Neural cell (in vitro differentiated cells): ENCODE data around the gene DCBLD2. TPM values are rescaled to one million over a fixed set of nuclear protein-coding genes. Genes with fewer than 3 reads are reported as not detected.

Source experiments
- H2AFZ ChIP-seq: fragments of 200-600, 300-800 bp; sonication (generic), shearing (Covaris generic); 2 replicates; pipeline ENCODE4 v1.6.0; 2014; ENCODE audit warnings: low read depth, mild to moderate bottlenecking, antibody characterized with exemption, low read length, moderate library complexity
- H3F3A ChIP-seq: fragments of 200-600 bp; shearing (Covaris generic); 2 replicates; pipeline ENCODE4 v1.6.1; 2016; ENCODE audit warnings: mild to moderate bottlenecking, moderate library complexity, mixed read lengths, antibody characterized with exemption, low read length; ENCODE audit not compliant: insufficient read depth, poor library complexity, severe bottlenecking
- H3K27ac ChIP-seq: fragments of 200-600, 300-800 bp; sonication (generic), shearing (Covaris generic); 2 replicates; pipeline ENCODE4 v1.5.1; 2014; ENCODE audit warnings: mild to moderate bottlenecking, low read length, moderate library complexity
- H3K27me3 ChIP-seq: fragments of 300-800, 200-600 bp; sonication (generic), shearing (Covaris generic); 2 replicates; pipeline ENCODE4 v1.6.0; 2014; ENCODE audit warnings: mild to moderate bottlenecking, low read depth, low read length, moderate library complexity; ENCODE audit not compliant: insufficient read depth
- H3K36me3 ChIP-seq: fragments of 300-800, 200-600 bp; sonication (generic), shearing (Covaris generic); 2 replicates; pipeline ENCODE4 v1.5.1; 2014; ENCODE audit warnings: mild to moderate bottlenecking, antibody characterized with exemption, low read length, moderate library complexity; ENCODE audit not compliant: insufficient read depth
- H3K4me2 ChIP-seq: fragments of 300-800, 200-600 bp; sonication (generic), shearing (Covaris generic); 2 replicates; pipeline ENCODE4 v1.6.0; 2014; ENCODE audit warnings: mild to moderate bottlenecking, low read length
- H3K4me3 ChIP-seq: fragments of 300-800, 200-600 bp; sonication (generic), shearing (Covaris generic); 2 replicates; pipeline ENCODE4 v1.5.1; 2014; ENCODE audit warnings: mild to moderate bottlenecking, low read length, moderate library complexity
- H3K79me2 ChIP-seq: fragments of 200-600 bp; shearing (Covaris generic); replicated peaks from 2 replicates; pipeline ENCODE4 v1.6.0; 2014; ENCODE audit warnings: mild to moderate bottlenecking, low read length, moderate library complexity; ENCODE audit not compliant: insufficient read depth
- H3K9ac ChIP-seq: fragments of 300-800, 200-600 bp; sonication (generic), shearing (Covaris generic); 2 replicates; pipeline ENCODE4 v1.6.1; 2016; ENCODE audit warnings: mild to moderate bottlenecking, low read length, mixed read lengths
- H3K9me2 ChIP-seq: fragments of 200-600 bp; shearing (Covaris generic); 2 replicates; pipeline ENCODE4 v1.6.1; 2016; ENCODE audit warnings: mild to moderate bottlenecking, low read length, mixed read lengths; ENCODE audit not compliant: insufficient read depth
- H3K9me3 ChIP-seq: fragments of 200-600, 300-800 bp; sonication (generic), shearing (Covaris generic); 2 replicates; pipeline ENCODE4 v1.6.1; 2016; ENCODE audit warnings: mild to moderate bottlenecking, mixed run types, low read length, moderate library complexity, mixed read lengths
- H4K20me1 ChIP-seq: fragments of 200-600 bp; shearing (Covaris generic); 2 replicates; pipeline ENCODE4 v1.6.1; 2016; ENCODE audit warnings: mild to moderate bottlenecking, mixed run types; ENCODE audit not compliant: insufficient read depth
- EP300 ChIP-seq: fragments of 450-650 bp; conservative IDR thresholded peaks from 2 replicates; pipeline ENCODE4 v1.6.1; 2014; ENCODE audit warnings: antibody characterized with exemption, mild to moderate bottlenecking, moderate library complexity; ENCODE audit not compliant: poor library complexity, severe bottlenecking
- EZH2 ChIP-seq: fragments of 200-600, 300-800 bp; shearing (Covaris generic), sonication (generic); IDR thresholded peaks from 2 replicates; pipeline ENCODE4 v1.6.1; 2014; ENCODE audit warnings: antibody characterized with exemption, low read length, borderline replicate concordance, mild to moderate bottlenecking; ENCODE audit not compliant: insufficient read depth, poor library complexity, severe bottlenecking
- MXI1 ChIP-seq: fragments of 450-650 bp; conservative IDR thresholded peaks from 2 replicates; pipeline ENCODE4 v1.6.1; 2014; ENCODE audit warnings: antibody characterized with exemption, mild to moderate bottlenecking; ENCODE audit not compliant: poor library complexity, severe bottlenecking
- POLR2AphosphoS5 ChIP-seq: IDR thresholded peaks from 2 replicates; pipeline ENCODE4 v1.6.1; 2012
- RAD21 ChIP-seq: fragments of 450-650 bp; conservative IDR thresholded peaks from 2 replicates; pipeline ENCODE4 v1.6.1; 2014; ENCODE audit warnings: antibody characterized with exemption, mild to moderate bottlenecking, moderate library complexity
- SMC3 ChIP-seq: fragments of 450-650 bp; conservative IDR thresholded peaks from 2 replicates; pipeline ENCODE4 v1.6.1; 2014; ENCODE audit warnings: antibody characterized with exemption, mild to moderate bottlenecking, moderate library complexity; ENCODE audit not compliant: poor library complexity
- TAF1 ChIP-seq: IDR thresholded peaks from 2 replicates; pipeline ENCODE4 v1.6.1; 2012; ENCODE audit warnings: low read depth
- polyA plus RNA-seq: library from polyadenylated mRNA; depleted of rRNA; stranded (reverse); fragments of >200 nt; gene quantifications from 2 replicates; pipeline ENCODE4 v1.2.3, GENCODE V29; 2014
- TF ChIP-seq, protein P1 (sequence below): fragments of 450-650 bp; IDR thresholded peaks from 2 replicates; pipeline ENCODE4 v1.5.1; 2014; ENCODE audit warnings: antibody characterized with exemption, mild to moderate bottlenecking, moderate library complexity; ENCODE audit not compliant: poor library complexity, severe bottlenecking
- TF ChIP-seq, protein P2 (sequence below): IDR thresholded peaks from 2 replicates; pipeline ENCODE4 v1.6.1; 2012; ENCODE audit warnings: borderline replicate concordance

DCBLD2 gene
- polyA plus RNA-seq, 1 donor from 2014 or later = 69.0 TPM

DNA sequence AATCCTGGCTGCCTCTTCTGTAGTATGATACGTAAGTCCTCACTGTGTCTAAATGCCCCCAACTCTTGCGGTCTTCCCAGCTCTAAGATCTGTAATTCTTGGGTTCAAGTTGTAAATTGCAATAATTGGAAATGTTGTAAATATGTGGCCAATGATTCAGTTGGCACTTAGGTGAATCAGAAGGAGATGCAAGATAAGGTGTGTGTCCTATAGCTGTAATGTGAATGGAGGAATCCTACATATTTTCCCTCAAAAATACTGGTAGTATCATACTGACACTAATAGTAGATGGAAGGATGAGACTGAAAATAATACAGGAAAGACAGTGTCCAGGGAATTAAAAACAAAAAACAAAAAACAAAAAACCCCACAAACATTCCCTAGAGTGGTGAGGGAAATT is 141.9 kb downstream of the DCBLD2 start:
- Histone ChIP-seq H3K4me3 (no peak overlapping the region), H3K27ac (no peak overlapping the region), H3K9ac (no peak overlapping the region), H3K27me3 (no peaks in the 10 kb centered on the region), H3K9me2 (no peaks in the 10 kb centered on the region), H4K20me1 (no peaks in the 10 kb centered on the region), H3F3A (no peaks in the 10 kb centered on the region), H3K9me3 (no peaks in the 10 kb centered on the region), H3K79me2 (no peaks in the 10 kb centered on the region), H3K36me3 (no peaks in the 10 kb centered on the region), H3K4me2 (no peak overlapping the region), H2AFZ (no peak overlapping the region)
- TF ChIP-seq, protein P1, sequence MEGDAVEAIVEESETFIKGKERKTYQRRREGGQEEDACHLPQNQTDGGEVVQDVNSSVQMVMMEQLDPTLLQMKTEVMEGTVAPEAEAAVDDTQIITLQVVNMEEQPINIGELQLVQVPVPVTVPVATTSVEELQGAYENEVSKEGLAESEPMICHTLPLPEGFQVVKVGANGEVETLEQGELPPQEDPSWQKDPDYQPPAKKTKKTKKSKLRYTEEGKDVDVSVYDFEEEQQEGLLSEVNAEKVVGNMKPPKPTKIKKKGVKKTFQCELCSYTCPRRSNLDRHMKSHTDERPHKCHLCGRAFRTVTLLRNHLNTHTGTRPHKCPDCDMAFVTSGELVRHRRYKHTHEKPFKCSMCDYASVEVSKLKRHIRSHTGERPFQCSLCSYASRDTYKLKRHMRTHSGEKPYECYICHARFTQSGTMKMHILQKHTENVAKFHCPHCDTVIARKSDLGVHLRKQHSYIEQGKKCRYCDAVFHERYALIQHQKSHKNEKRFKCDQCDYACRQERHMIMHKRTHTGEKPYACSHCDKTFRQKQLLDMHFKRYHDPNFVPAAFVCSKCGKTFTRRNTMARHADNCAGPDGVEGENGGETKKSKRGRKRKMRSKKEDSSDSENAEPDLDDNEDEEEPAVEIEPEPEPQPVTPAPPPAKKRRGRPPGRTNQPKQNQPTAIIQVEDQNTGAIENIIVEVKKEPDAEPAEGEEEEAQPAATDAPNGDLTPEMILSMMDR = no peak
- TF ChIP-seq SMC3 (no peak), POLR2AphosphoS5 (no peak), MXI1 (no peak), TAF1 (no peak), EZH2 (no peak), EP300 (no peak), RAD21 (no peak)
- TF ChIP-seq, protein P2, sequence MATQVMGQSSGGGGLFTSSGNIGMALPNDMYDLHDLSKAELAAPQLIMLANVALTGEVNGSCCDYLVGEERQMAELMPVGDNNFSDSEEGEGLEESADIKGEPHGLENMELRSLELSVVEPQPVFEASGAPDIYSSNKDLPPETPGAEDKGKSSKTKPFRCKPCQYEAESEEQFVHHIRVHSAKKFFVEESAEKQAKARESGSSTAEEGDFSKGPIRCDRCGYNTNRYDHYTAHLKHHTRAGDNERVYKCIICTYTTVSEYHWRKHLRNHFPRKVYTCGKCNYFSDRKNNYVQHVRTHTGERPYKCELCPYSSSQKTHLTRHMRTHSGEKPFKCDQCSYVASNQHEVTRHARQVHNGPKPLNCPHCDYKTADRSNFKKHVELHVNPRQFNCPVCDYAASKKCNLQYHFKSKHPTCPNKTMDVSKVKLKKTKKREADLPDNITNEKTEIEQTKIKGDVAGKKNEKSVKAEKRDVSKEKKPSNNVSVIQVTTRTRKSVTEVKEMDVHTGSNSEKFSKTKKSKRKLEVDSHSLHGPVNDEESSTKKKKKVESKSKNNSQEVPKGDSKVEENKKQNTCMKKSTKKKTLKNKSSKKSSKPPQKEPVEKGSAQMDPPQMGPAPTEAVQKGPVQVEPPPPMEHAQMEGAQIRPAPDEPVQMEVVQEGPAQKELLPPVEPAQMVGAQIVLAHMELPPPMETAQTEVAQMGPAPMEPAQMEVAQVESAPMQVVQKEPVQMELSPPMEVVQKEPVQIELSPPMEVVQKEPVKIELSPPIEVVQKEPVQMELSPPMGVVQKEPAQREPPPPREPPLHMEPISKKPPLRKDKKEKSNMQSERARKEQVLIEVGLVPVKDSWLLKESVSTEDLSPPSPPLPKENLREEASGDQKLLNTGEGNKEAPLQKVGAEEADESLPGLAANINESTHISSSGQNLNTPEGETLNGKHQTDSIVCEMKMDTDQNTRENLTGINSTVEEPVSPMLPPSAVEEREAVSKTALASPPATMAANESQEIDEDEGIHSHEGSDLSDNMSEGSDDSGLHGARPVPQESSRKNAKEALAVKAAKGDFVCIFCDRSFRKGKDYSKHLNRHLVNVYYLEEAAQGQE = no peak

DNA sequence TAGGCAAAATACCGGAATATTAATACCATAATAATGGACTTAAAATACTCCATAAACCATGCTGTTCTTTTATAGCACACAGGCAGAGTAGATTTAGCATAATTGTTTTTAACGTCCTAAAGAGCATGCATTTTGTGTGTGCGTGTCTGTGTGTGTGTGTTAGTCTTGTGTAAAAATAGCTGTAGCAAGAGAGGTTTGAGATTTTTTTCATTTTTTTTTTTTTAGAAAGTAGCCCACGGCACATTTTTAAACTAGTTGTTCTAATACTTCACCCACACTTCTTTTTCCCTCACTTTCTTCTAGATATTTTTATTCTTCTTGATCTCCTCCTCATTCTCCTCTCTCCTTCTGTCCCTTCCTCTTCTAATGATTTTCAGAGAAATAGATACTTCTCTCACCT is 145.9 kb downstream of the DCBLD2 start:
- no peaks in the 10 kb centered on the region for H3K36me3 ChIP-seq
- H3K27me3 ChIP-seq = no peaks in the 10 kb centered on the region
- no peaks in the 10 kb centered on the region for H3K9me2 ChIP-seq
- no peak overlapping the region for H3K4me3 ChIP-seq
- H4K20me1 ChIP-seq = no peaks in the 10 kb centered on the region
- H3F3A ChIP-seq = no peaks in the 10 kb centered on the region
- H3K9ac ChIP-seq = no peak overlapping the region
- H3K27ac ChIP-seq = no peak overlapping the region
- no peak overlapping the region for H3K4me2 ChIP-seq
- no peak for TF ChIP-seq MXI1
- no peak for TF ChIP-seq RAD21
- TF ChIP-seq, protein P2 = no peak
- TF ChIP-seq SMC3 = no peak
- no peak for TF ChIP-seq TAF1
- TF ChIP-seq, protein P1 = no peak
- TF ChIP-seq EZH2 = no peak
- TF ChIP-seq EP300 = no peak
- no peak for TF ChIP-seq POLR2AphosphoS5
- no peaks in the 10 kb centered on the region for H3K79me2 ChIP-seq
- no peak overlapping the region for H2AFZ ChIP-seq
- H3K9me3 ChIP-seq = no peaks in the 10 kb centered on the region
